RPMI8226 (cell line): ENCODE measurements around the gene RBM15B.
A peak's percentile ranks its signal among the peaks of the same experiment; 100 is the strongest.

Experiments
- DNase-seq: peaks from one replicate; pipeline ENCODE4 v3.0.0-alpha.2; 2015

Gene RBM15B

GRCh38 chr3:51393564-51393963, 2.5 kb downstream of the RBM15B start:
- no peak for DNase-seq

DNA sequence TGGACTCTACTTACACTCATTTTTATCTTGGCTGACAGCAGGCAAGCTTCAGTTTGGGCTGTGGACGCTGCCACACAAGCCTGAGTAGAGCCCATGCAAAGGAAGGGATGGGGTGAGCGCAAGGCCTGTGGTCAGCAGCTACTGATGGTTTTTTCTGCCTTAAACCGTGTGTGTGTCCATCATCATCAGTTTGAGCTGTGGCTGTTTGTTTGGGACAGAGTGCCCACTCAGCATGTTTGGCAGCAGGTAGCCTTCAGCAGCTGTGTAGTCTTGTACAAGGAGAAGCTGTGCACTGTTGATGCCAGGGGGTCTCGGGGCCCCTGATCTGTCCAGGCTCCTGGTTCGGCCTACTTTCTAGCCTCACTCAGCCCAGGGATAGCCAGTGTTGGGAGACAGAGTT, 3.5 kb downstream of the RBM15B start:
- no peak for DNase-seq

DNA sequence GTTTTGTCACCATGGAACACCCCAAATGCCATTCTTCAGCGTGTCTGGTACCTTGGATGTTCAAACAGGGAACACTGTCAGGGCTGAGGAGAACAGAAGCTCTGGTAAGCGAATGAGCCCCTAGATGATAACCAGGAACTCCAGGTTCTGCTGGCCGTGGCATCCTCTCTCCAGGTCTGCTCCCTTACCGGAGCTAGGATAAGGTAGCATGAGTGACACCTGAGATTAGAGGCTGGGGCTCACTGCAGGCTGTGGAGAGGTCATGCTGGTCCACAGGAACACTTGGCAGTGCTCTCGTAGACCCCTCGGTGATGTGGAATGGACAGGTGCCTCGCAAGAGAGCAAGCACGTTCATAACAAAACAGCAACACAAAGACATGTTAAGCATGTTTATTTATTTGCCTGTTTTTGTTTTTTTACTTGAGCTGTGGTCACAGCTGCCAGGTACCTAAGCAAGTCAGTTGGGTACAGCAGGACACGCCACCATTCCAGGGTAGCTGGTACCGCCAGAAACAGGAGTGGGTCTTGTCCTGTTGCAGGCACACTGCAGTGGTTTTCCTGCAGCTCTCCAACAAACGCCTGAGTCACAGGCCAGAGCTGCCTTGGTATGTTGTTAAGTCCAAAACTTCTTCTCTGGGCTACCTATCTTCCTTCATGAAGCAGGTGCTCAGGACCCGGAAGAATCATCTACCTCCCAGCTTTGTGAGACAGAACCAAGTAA, 4.6 kb downstream of the RBM15B start:
- no peak for DNase-seq

- no peak for DNase-seq
These were observed 5.3 kb downstream of the RBM15B start for GRCh38 chr3:51396401-51396800.

DNA sequence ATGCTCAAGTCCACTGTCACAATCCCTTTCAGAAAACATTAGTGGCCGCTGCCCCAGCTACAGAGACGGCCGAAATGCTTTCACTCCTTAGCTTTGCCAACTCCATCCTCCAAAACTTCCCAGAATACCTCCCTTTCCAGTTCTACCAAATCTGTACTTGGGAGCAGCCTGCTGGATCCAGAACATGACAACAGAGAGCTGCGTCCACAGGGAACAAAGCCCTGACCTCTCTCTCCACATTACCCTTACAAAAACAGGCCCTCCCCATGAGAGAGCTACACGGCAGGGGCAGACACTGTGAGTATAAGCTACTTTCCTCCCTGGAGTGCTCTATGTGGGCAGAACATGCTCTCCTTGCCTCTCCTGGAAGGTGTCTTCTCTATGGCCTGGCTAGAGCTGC, 6.3 kb downstream of the RBM15B start:
- DNase-seq, result no peak

GRCh38 chr3:51398595-51399310, 7.7 kb downstream of the RBM15B start:
- DNase-seq, result no peak

DNA sequence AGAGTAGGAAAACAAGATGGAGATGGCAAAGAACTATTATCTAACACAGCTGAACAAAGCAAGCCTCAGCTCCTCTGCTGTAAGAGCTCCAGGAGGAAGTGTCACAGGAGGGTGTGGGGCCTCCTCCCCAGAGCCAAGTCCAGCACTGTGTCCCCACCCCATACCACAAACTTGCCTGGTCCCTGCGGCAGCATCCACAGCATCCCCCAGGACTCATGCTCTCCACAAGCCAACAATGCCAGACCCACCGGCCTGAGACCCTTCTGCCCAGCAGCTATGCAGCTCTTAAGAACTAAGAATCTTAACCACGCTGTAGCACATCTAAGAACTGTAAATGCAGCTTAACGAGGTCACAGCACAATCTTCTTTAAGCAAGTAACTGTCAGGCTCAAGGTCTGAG, 9.1 kb downstream of the RBM15B start:
- DNase-seq, result no peak

DNA sequence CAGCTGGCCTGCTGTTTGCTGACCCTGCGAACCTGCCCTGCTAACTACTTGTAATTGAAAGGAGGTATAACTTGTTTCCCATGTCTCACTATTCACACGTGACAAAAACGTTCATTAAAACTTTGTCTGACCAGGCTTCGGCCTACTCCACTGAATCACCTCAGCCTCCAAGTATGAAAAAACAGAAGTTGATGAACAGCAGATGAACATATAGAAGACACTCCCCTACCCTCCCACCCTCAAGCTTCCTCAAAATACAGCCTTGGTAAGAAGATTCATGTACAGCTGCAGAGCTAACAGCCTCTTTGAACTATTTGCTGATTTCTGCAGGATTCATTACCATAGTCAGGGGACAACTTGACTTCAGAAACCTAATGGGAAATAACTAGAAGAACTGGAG, 10.7 kb downstream of the RBM15B start:
- DNase-seq, result no peak

DNA sequence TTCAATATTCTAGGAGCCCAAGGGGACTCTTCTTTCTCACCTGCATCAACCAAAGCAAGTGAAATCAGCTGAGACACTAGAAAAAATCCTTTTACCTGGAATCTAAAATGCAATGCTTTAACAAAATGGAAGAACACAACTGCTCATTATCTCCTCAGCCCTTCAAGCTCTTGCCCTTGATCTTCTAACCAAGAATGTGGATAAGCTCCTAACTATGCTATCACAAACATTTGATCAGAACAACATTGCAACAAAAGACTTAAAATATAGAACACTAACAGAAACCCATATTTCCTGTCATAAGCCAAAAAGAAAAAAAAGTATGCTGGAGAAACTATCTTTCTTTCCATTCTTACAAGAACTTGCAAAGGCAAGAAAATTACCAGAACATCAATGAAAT, 12.6 kb downstream of the RBM15B start:
- no peak for DNase-seq

DNA sequence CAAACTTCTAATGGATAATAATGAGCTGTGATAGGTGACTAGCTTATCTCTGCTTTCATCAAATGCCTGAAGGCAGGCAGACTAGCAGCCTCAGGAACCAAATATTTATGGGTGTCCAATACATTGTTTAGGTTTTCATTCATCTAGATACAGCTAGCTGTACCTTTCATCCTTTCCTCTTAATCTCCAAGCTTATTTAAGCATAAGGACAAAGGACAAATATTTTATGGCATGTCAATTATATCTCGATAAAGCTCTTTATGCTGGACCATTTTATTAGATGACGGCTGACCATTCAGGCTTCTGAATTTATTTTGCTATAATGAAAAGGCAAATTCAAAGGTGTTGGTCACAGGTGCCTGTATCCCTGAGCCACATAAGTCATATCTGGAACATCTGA, 16.9 kb downstream of the RBM15B start:
- DNase-seq, result no peak

DNA sequence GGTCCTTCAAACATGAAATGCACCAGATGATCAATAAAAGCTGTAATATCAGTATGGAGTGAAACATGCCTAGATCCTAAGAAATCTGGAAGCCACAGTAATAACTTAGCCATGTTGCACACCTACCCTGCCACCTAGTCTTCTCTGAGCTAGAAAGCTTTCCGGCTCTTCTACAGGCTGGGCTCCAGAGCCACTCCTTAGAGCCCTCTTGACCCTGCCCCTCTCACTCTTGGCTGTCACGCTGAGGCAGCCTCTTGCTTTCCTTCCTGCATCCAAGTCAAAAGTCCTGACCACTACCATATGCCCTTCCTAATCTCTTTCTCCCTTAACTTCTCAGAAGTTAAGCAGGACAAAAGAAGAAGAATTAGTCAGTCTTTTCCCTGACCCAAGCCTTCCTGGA, 17.7 kb downstream of the RBM15B start:
- DNase-seq, result no peak

GRCh38 chr3:51422211-51422610, 31.1 kb downstream of the RBM15B start:
- DNase-seq, result no peak

- DNase-seq, result no peak
These were observed 35.8 kb downstream of the RBM15B start for GRCh38 chr3:51426921-51427320.

- no peak for DNase-seq
These were observed 38.1 kb downstream of the RBM15B start for GRCh38 chr3:51429138-51429537.

DNA sequence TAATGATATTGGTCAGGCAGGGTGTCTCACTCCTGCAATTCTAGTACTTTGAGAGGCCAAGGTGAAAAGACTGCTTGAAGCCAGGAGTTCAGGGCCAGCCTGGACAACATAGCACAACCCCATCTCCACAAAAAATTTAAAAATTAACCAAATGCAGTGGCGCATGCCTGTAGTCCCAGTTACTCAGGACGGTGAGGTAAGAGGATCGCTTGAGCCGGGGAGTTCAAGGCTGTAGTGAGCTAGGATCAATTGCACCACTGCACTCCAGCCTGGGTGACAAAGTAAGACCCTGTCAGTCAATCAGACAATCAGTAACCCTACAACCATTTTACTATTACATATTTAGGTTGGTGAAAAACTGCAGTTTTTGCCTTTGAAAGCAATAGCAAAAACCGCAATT, 43.0 kb downstream of the RBM15B start:
- no peak for DNase-seq

DNA sequence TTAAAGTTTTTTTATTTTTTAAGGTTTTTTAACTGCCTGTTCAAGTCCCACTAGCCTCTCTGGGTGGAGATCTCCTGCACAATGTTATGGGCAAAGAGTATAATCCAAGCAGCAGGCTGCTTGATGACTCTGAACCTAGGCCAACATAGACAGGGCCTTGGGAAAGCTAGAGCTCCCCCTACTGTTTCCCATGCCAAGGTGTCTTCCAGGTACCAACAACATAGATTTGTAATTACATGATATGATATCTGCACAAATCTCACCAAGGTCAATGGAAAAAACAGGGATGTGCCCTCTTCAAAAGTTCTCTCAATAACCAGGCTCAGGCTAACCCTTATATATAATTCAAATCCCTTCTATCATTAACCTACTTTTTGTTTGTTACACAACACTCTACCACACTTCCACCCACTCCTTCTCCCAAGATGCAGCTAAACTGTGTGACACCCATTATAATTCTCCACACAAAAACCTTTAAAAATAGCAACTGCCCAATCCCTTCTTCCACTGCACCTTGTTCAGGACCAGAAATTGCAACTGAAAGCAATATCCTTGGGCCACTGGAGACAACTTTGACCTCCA, 43.8 kb downstream of the RBM15B start:
- DNase-seq, result peak; percentile 52

DNA sequence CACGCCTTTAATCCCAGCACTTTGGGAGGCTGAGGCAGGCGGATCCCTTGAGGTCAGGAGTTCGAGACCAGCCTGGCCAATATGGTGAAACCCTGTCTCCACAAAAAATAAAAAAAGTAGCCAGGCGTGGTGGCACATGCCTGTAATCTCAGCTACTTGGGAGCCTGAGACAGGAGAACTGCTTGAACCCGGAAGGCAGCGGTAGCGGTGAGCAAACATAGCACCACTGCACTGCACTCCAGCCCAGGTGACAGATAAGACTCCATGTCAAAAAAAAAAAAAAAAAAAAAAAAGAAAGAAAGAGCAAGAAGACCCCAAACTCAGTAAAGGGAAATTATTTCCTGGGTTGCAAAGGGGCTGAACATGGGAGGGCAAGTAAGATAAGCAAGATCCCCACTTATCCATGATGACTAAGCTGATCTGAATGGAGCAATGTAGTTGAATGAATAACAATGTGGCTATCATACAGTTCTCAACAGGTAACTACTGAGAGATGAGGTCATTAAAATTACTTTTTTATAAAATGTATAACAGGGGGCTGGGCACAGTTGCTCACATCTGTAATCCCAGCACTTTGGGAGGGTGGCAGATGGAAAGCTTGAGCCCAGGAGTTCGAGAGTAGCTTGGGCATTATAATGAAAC, 46.0 kb downstream of the RBM15B start:
- DNase-seq, result no peak

GRCh38 chr3:51441282-51442030, 50.4 kb downstream of the RBM15B start:
- no peak for DNase-seq

- no peak for DNase-seq
These were observed 54.6 kb downstream of the RBM15B start for GRCh38 chr3:51445544-51446280.
